ENCODE results near the gene CHCHD2. TPM values are rescaled to one million over a fixed set of nuclear protein-coding genes. Genes with fewer than 3 reads are reported as not detected.

Gene CHCHD2
- total and polyA plus RNA-seq, 2 of the 8 experiments (the other 6 are each of a cell fraction or from before 2014, with no cell fraction given), result 112 to 300 TPM

GRCh38 chr7:56105508-56105907, 768 bp downstream of the CHCHD2 start:
- H2AFZ ChIP-seq (ENCODE audit: low read length), result no peak overlapping the region
- FAIRE-seq, result no peak
- TF ChIP-seq MAFK (IDR thresholded peaks at IDR 0.05; ENCODE audit: low read depth, low read length) (no peak), YY1 (IDR thresholded peaks at IDR 0.05; ENCODE audit: low read depth, low read length) (no peak), HDAC2 (IDR thresholded peaks at IDR 0.05; ENCODE audit: borderline replicate concordance in 1 of 2, low read depth in 2 of 2, low read length in 2 of 2) (no peak), SAP30 (IDR thresholded peaks at IDR 0.05; ENCODE audit: insufficient read depth, insufficient replicate concordance, low read length) (no peak), SIRT6 (IDR thresholded peaks at IDR 0.05; ENCODE audit: low read length) (no peak), PHF8 (conservative IDR thresholded peaks at IDR 0.05; ENCODE audit: low read depth, low read length) (no peak), EP300 (IDR thresholded peaks at IDR 0.05; ENCODE audit: borderline replicate concordance in 1 of 2, low read depth in 2 of 2, low read length in 2 of 2) (no peak), SIX5 (IDR thresholded peaks at IDR 0.05; ENCODE audit: low read depth, low read length) (no peak), RAD21 (IDR thresholded peaks at IDR 0.05 in 1 of 2, conservative IDR thresholded peaks at IDR 0.05 in 1 of 2; ENCODE audit: low read depth in 2 of 2, low read length in 2 of 2) (no peak), CBX8 (IDR thresholded peaks at IDR 0.05; ENCODE audit: borderline replicate concordance, low read depth, low read length) (no peak), TCF12 (IDR thresholded peaks at IDR 0.05; ENCODE audit: low read depth, low read length) (no peak), HDAC6 (IDR thresholded peaks at IDR 0.05; ENCODE audit: low read depth, low read length) (no peak), CHD2 (IDR thresholded peaks at IDR 0.05; ENCODE audit: low read length) (no peak)

More at GRCh38 chr7:56105508-56105907, 768 bp downstream of the CHCHD2 start:
- Histone ChIP-seq H2BK20ac (ENCODE audit: low read length) (no peak overlapping the region), H4K8ac (ENCODE audit: extremely low read depth, insufficient read depth, low read length) (no peak overlapping the region), H3K18ac (ENCODE audit: extremely low read depth, low read length) (no peak overlapping the region), H2BK5ac (ENCODE audit: low read depth, low read length) (no peak overlapping the region), H3K27me3 (replicated peaks in 1 of 4; ENCODE audit: control insufficient read depth in 3 of 4, extremely low read depth in 1 of 4, insufficient read depth in 3 of 4, low read length in 3 of 4) (no peaks in the 10 kb centered on the region), H2AK5ac (ENCODE audit: low read depth, low read length) (no peak overlapping the region), H3K23ac (ENCODE audit: insufficient read length) (no peak overlapping the region), H3K56ac (replicated peaks; ENCODE audit: insufficient read length, low read depth, low read length) (no peak overlapping the region), H4K20me1 (replicated peaks in 1 of 2; ENCODE audit: control insufficient read depth in 1 of 2, insufficient read depth in 2 of 2, low read length in 2 of 2) (peaks cover 0 to 2% of the 10 kb centered on the region in 2 experiments), H3K4me1 (replicated peaks in 1 of 4; ENCODE audit: control insufficient read depth in 3 of 4, insufficient read depth in 4 of 4, low read length in 3 of 4) (no peaks in the 10 kb centered on the region), H3K4me3 (ENCODE audit: extremely low read depth in 1 of 4, insufficient read depth in 2 of 4, low read depth in 3 of 4, low read length in 4 of 4) (peak overlapping the region; percentile 75 to 93 (median 86)), H4K91ac (replicated peaks; ENCODE audit: insufficient read length, low read length) (no peak overlapping the region), H4K5ac (ENCODE audit: insufficient read length, low read depth, low read length) (no peak overlapping the region), H3K9me3 (ENCODE audit: insufficient read depth in 2 of 2, low read depth in 1 of 2, low read length in 1 of 2) (peaks cover 10 to 31% of the 10 kb centered on the region in 2 experiments; a peak in 2 of 4 replicates), H3K79me2 (ENCODE audit: control insufficient read depth in 1 of 2, insufficient read depth in 2 of 2, low read length in 2 of 2) (peaks cover 0 to 10% of the 10 kb centered on the region in 2 experiments; a peak in 2 of 4 replicates), H3K79me1 (ENCODE audit: low read depth, low read length) (no peaks in the 10 kb centered on the region), H3K14ac (ENCODE audit: insufficient read length) (no peak overlapping the region), H3K23me2 (ENCODE audit: low read depth, low read length) (peaks cover 5% of the 10 kb centered on the region; the same call in 1 of the 2 replicates), H3K4me2 (ENCODE audit: insufficient read depth in 1 of 2, low read depth in 2 of 2, low read length in 2 of 2) (peak overlapping the region; percentile 62 to 84), H3K4ac (replicated peaks; ENCODE audit: insufficient read length, low read depth, low read length) (no peak overlapping the region), H2BK120ac (replicated peaks; ENCODE audit: low read depth, low read length) (no peak overlapping the region), H2BK15ac (ENCODE audit: low read length) (no peak overlapping the region), H3K27ac (ENCODE audit: low read depth, low read length) (no peak overlapping the region), H3K36me3 (ENCODE audit: control insufficient read depth in 2 of 4, insufficient read depth in 4 of 4, low read length in 3 of 4) (peaks cover 4 to 28% (median 14%) of the 10 kb centered on the region in 4 experiments; a peak in 7 of 8 replicates), H3K9ac (replicated peaks in 1 of 4; ENCODE audit: extremely low read depth in 1 of 4, low read depth in 3 of 4, low read length in 3 of 4) (peak overlapping the region in 2 of 4 experiments; percentile 73 to 91; a peak in 2 of 7 replicates), H2BK12ac (ENCODE audit: low read depth, low read length) (no peak overlapping the region)
- DNase-seq (ENCODE audit: low read depth in 1 of 2, low spot score in 2 of 2), result no peak
- ChIA-PET POLR2A (ENCODE audit: partially characterized antibody) (interaction anchor here (1.4 to 2.1 kb wide), 2 partner anchors 55 to 71 kb away, joined by 5 to 7 read pairs; partner anchors contain the start of genes CCT6A and PSPH), CTCF (ENCODE audit: partially characterized antibody) (interaction anchor here (0.6 kb wide), 1 partner anchor 27 kb away, joined by 3 read pairs; no protein-coding TSS in a partner anchor)
- 53% methylated on average over 6 of the region's 6 CpGs; no CpG with 5 or more reads in 1 of the 2 experiments for WGBS, 2 experiments (ENCODE audit: extremely low coverage in 1 of 2, insufficient coverage in 1 of 2, insufficient read length in 1 of 2, insufficient replicate concordance in 2 of 2, low coverage in 1 of 2, low lambda C conversion rate in 2 of 2, missing lambda C conversion rate in 1 of 2)

Data from H1 (cell line).